GM12864 (cell line): Measurements from ENCODE around the gene MAN1C1.

ENCODE experiments used
- DNase-seq: peaks from one replicate; pipeline ENCODE4 v3.0.0-alpha.2; 2011; ENCODE audit warnings: low read depth
- H3K4me3 ChIP-seq: 2 replicates; pipeline ENCODE4 v1.5.1; 2011; ENCODE audit warnings: mild to moderate bottlenecking, low read depth, low read length, control low read depth
- TF ChIP-seq, protein P1 (sequence below): IDR thresholded peaks from 2 replicates; pipeline ENCODE4 v1.5.1; 2011; ENCODE audit warnings: low read depth, mild to moderate bottlenecking, moderate library complexity, low read length, control low read depth, inconsistent platforms; ENCODE audit errors: missing control alignments

MAN1C1 gene

DNA sequence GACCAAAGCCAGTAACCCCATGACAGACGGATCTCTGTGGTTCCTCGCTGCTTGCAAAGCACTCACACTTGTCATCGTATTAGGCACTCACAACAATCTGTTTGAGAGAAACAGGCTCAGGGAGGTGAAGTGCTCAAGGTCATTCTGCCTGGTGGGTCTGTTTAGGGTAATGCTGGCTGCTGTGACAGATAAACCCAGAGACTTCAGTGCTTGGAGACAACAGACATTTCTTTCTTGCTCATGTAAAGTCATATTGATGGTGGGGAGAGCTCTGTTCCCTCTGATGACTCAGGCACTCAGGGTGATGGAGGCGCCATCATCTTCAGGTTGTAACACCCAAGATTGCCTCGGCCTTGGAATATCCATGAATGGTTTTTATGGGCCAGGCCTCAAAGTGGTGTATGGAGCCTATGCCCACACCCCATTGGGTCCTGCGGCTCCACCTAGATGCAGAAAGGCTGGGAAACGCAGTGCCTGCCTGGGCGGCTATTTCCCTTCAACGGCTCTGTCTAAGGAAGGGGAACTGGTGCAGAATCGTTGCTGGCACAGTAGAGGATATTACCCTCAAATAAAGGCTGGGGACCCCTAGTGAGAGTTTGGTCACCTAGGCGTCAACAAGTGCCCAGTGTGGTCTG, 111.8 kb downstream of the MAN1C1 start:
- H3K4me3 ChIP-seq: no peak overlapping the region
- TF ChIP-seq, protein P1, sequence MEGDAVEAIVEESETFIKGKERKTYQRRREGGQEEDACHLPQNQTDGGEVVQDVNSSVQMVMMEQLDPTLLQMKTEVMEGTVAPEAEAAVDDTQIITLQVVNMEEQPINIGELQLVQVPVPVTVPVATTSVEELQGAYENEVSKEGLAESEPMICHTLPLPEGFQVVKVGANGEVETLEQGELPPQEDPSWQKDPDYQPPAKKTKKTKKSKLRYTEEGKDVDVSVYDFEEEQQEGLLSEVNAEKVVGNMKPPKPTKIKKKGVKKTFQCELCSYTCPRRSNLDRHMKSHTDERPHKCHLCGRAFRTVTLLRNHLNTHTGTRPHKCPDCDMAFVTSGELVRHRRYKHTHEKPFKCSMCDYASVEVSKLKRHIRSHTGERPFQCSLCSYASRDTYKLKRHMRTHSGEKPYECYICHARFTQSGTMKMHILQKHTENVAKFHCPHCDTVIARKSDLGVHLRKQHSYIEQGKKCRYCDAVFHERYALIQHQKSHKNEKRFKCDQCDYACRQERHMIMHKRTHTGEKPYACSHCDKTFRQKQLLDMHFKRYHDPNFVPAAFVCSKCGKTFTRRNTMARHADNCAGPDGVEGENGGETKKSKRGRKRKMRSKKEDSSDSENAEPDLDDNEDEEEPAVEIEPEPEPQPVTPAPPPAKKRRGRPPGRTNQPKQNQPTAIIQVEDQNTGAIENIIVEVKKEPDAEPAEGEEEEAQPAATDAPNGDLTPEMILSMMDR: no peak
- DNase-seq: no peak

DNA sequence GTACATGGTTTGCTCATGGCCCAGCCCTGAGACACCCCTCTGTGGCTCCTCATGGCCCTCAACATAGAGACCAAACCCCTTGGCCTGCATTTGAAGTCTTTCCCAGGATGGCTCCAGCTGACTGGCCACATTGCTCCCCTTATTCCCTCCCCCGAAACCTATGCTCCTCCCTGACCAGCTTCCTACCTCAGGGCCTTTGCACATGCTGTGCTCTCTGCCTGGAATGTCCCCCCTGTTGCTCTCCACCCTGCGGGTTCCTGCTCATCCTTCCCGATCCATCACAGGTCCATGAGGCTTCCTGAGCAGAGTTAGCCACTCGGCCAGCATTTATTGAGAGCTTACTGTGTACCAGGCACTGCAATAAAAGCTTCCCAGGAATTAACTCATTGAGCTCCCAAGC, 112.5 kb downstream of the MAN1C1 start:
- H3K4me3 ChIP-seq: no peak overlapping the region
- TF ChIP-seq, protein P1: no peak
- no peak for DNase-seq

DNA sequence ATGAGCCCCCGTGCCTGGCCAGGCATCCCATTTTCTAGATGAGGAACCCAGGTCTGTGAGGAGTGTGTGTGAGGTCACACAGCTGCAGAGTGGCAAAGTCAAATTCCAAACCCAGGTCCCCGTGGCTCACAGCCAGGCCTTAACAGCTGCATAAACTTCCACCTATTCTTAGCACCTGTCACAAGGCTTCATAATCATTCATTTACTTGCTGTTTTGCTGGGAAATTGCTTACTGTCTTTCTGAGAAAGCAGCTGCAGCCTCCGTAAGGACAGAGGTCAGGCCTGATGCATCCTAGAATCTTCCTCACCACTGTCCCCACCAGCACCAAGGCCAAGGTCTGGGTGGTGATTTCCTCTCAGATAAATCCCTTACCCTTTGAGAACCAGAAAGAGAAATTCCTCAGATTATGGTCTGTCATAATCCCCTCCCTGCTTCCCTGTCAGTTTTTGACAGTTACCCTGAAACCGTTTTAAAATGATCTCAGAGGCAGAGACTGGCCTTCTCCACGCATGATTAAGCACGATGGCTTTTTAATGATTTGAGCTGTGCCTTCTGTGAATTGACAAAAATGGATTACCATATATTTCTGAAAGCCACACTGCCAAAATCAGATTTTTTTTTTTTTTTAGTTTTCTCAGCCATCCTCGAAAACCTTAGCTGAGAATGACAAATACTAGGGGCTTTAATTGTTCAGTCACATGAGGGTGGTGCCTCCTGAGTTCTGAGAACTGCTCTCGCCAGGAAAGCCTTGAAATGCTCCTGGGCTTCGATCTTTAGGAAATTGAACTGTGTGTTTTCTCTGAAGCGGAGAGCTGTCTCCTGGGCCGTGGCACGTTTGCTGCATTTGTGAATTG, 113.4 kb downstream of the MAN1C1 start:
- TF ChIP-seq, protein P1: no peak
- no peak for DNase-seq
- H3K4me3 ChIP-seq: no peak overlapping the region

DNA sequence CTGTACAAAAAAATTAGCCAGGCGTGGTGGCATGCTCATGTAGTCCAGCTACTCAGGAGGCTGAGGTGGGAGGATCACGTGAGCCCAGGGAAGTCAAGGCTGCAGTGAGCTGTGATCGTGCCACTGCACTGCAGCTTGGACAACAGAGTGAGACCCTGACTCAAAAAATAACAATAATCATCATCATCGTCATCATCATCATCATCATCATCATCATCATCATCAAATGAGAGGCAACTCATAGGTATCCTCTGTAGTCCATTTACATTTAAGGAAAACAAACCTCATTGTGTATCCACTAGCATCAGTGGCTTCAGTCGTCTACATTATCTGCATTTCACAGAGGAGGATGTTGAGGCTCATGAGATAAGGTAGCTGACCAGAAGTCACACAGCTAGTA, 114.6 kb downstream of the MAN1C1 start:
- DNase-seq: no peak
- H3K4me3 ChIP-seq: no peak overlapping the region
- TF ChIP-seq, protein P1: no peak

DNA sequence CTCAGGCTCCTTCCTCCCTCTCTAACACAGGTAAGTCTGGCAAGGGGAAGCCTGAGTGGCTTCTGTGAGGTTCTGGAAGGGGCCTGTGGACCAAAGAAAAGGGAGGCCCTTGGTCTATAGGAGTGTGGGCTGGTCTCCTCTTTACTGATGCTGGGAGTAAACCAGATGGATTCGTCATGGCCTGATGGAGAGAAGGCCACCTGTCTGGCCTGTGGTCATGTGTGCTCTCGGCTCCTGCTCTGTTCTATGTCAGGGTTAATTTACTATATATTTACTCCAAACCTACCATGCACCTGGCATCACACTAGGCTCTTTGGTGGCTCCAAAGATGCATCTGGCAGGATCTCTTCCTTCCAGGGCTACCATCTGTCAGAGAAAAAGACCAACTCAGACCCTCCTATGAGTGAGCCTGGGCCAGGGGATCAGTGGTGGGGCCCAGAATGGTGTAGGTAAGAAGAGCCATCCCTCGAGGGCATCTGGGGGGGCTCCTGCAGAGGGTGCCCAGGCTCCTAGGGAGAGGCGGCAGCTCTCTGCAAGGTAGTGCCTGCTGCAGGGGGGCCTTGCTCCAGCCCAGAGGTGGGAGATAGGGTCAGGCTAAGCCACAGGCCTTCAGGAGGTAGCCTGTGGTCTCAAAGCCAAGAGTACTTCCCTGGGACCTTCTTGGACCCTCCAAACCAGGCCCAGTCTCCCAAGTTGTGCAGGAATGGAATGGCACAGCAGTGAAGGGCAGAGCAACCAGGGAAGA, 115.2 kb downstream of the MAN1C1 start:
- DNase-seq: no peak
- TF ChIP-seq, protein P1: no peak
- H3K4me3 ChIP-seq: no peak overlapping the region

DNA sequence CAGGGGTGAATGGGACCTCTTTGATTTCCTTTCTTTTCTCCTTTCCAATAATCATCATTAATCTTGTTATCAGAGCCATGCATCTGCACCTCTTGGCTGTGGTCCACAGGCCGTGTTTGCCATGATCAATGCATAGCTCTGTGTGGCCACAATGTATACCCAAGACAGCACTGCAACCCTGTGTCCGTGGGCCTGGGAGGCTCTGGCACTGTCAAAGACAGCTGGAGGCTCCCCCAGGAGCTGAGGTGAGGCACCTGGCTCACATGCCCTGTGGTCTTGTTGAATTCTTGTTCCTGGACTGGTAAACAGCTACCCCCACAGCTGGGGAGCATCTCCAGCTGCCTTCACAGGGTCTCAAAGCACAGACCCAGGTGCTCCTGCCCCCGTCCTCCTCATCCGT, 116.2 kb downstream of the MAN1C1 start:
- TF ChIP-seq, protein P1: no peak
- no peak overlapping the region for H3K4me3 ChIP-seq

More for the DNA sequence above, 116.2 kb downstream of the MAN1C1 start:
- DNase-seq: no peak
